GM12864 (cell line): Measurements from ENCODE around the gene LPCAT1.
"Not testable (repeated sequence)": the region's sequence is repeated elsewhere in the genome, so short reads cannot be mapped to it uniquely, and the experiment has no call there.

Experiments
- DNase-seq: peaks from one replicate; pipeline ENCODE4 v3.0.0-alpha.2; 2011; ENCODE audit warnings: low read depth
- H3K4me3 ChIP-seq: 2 replicates; pipeline ENCODE4 v1.5.1; 2011; ENCODE audit warnings: mild to moderate bottlenecking, low read depth, low read length, control low read depth
- CTCF ChIP-seq: IDR thresholded peaks from 2 replicates; pipeline ENCODE4 v1.5.1; 2011; ENCODE audit warnings: low read depth, mild to moderate bottlenecking, moderate library complexity, low read length, control low read depth, inconsistent platforms; ENCODE audit errors: missing control alignments

LPCAT1 gene

GRCh38 chr5:1516615-1517601 is 6.9 kb downstream of the LPCAT1 start:
- DNase-seq = no peak
- no peak for TF ChIP-seq CTCF
- H3K4me3 ChIP-seq = no peak overlapping the region

GRCh38 chr5:1515921-1516571 is 7.7 kb downstream of the LPCAT1 start:
- no peak overlapping the region for H3K4me3 ChIP-seq
- no peak for DNase-seq
- TF ChIP-seq CTCF = no peak

- no peak overlapping the region for H3K4me3 ChIP-seq
- no peak for TF ChIP-seq CTCF
Observed at GRCh38 chr5:1515311-1515920, 8.3 kb downstream of the LPCAT1 start.

GRCh38 chr5:1514819-1515310 is 8.9 kb downstream of the LPCAT1 start:
- not testable (repeated sequence) for H3K4me3 ChIP-seq, DNase-seq

More at GRCh38 chr5:1515311-1515920, 8.3 kb downstream of the LPCAT1 start:
- DNase-seq = no peak

- no peak overlapping the region for H3K4me3 ChIP-seq
- no peak for DNase-seq
- TF ChIP-seq CTCF = no peak
Observed at GRCh38 chr5:1514027-1514818, 9.5 kb downstream of the LPCAT1 start.

GRCh38 chr5:1513326-1514026 is 10.3 kb downstream of the LPCAT1 start:
- H3K4me3 ChIP-seq = no peak overlapping the region
- DNase-seq = no peak
- no peak for TF ChIP-seq CTCF
